HEK293 (cell line): ENCODE results near the gene USP6NL.

Source experiments
- CTCF ChIP-seq: fragments of 450-650 bp; formaldehyde crosslinking; IDR thresholded peaks from 2 replicates; pipeline ENCODE4 v1.5.1; 2016; ENCODE audit warnings: missing biosample characterization, missing genetic modification characterization
- EGR2 ChIP-seq: fragments of 450-650 bp; formaldehyde crosslinking; IDR thresholded peaks from 2 replicates; pipeline ENCODE4 v1.5.1; 2016; ENCODE audit warnings: low read depth, missing biosample characterization, missing genetic modification characterization
- REST ChIP-seq: fragments of 450-650 bp; formaldehyde crosslinking; IDR thresholded peaks from 2 replicates; pipeline ENCODE4 v1.5.1; 2016; ENCODE audit warnings: missing biosample characterization, missing genetic modification characterization
- ZNF121 ChIP-seq: fragments of 450-650 bp; formaldehyde crosslinking; IDR thresholded peaks from 2 replicates; pipeline ENCODE4 v1.5.1; 2016; ENCODE audit warnings: missing biosample characterization, missing genetic modification characterization
- ZNF214 ChIP-seq: fragments of 450-650 bp; formaldehyde crosslinking; IDR thresholded peaks from 2 replicates; pipeline ENCODE4 v1.5.1; 2017; ENCODE audit warnings: missing biosample characterization, mild to moderate bottlenecking, missing genetic modification characterization, borderline replicate concordance
- ZNF398 ChIP-seq: fragments of 450-650 bp; formaldehyde crosslinking; IDR thresholded peaks from 2 replicates; pipeline ENCODE4 v1.5.1; 2017; ENCODE audit warnings: missing biosample characterization, missing genetic modification characterization
- ZNF561 ChIP-seq: fragments of 450-650 bp; IDR thresholded peaks from 2 replicates; pipeline ENCODE4 v1.5.1; 2018; ENCODE audit warnings: missing biosample characterization, missing genetic modification characterization, borderline replicate concordance

GRCh38 chr10:11643039-11643438, 31.6 kb upstream of the USP6NL start:
- no peak for TF ChIP-seq ZNF121 (tag by site-specific recombination)
- TF ChIP-seq EGR2 (tag by site-specific recombination): no peak
- no peak for TF ChIP-seq ZNF561
- TF ChIP-seq CTCF (tag by site-specific recombination): no peak
- TF ChIP-seq ZNF214 (tag by site-specific recombination): no peak
- TF ChIP-seq REST (tag by site-specific recombination): no peak
- TF ChIP-seq ZNF398 (tag by site-specific recombination): no peak
